H1 (cell line): ENCODE results near the gene CCNE1.

Experiments
- CTCF ChIP-seq, 3 experiments: IDR thresholded peaks; 1 replicate in 2 of 3; 2 replicates in 1 of 3; pipeline versions ENCODE4 v1.5.1 to v1.6.1; 2011; ENCODE audit warnings: low read length in 3 of 3, mild to moderate bottlenecking in 3 of 3, inconsistent platforms in 2 of 3, low read depth in 1 of 3, moderate library complexity in 1 of 3; ENCODE audit not compliant: insufficient read depth in 1 of 3; ENCODE audit errors: control extremely low read depth in 1 of 3
- EP300 ChIP-seq, 2 experiments: IDR thresholded peaks; 1 replicate in 1 of 2; 2 replicates in 1 of 2; pipeline ENCODE4 v1.6.1; 2011 to 2012; ENCODE audit warnings: low read depth in 2 of 2, low read length in 2 of 2, mild to moderate bottlenecking in 2 of 2, borderline replicate concordance in 1 of 2, inconsistent platforms in 1 of 2, moderate library complexity in 1 of 2
- GTF2F1 ChIP-seq: IDR thresholded peaks from 2 replicates; pipeline ENCODE4 v1.6.1; 2012; ENCODE audit warnings: low read depth, low read length, improper control_type of control experiment, borderline replicate concordance
- HDAC2 ChIP-seq, 2 experiments: fragments of 300-600 bp in 1 of 2; sonication (generic) in 1 of 2; IDR thresholded peaks; 2 replicates each; pipeline ENCODE4 v1.6.1; 2011 to 2012; ENCODE audit warnings: low read depth in 2 of 2, low read length in 2 of 2, mild to moderate bottlenecking in 2 of 2, moderate library complexity in 2 of 2, borderline replicate concordance in 1 of 2, inconsistent platforms in 1 of 2
- JUND ChIP-seq: IDR thresholded peaks from 2 replicates; pipeline ENCODE4 v1.6.1; 2011; ENCODE audit warnings: mild to moderate bottlenecking, improper control_type of control experiment, low read length
- MAX ChIP-seq: IDR thresholded peaks from 2 replicates; pipeline ENCODE4 v1.6.1; 2012; ENCODE audit warnings: inconsistent platforms
- PHF8 ChIP-seq: fragments of 200-600 bp; sonication (generic); conservative IDR thresholded peaks from 2 replicates; pipeline ENCODE4 v1.7.1; 2012; ENCODE audit warnings: low read depth, mild to moderate bottlenecking, inconsistent platforms, low read length, moderate library complexity
- POLR2A ChIP-seq, 2 experiments: IDR thresholded peaks; 1 replicate in 1 of 2; 2 replicates in 1 of 2; pipeline ENCODE4 v1.6.1; 2011; ENCODE audit warnings: low read depth in 2 of 2, low read length in 2 of 2, mild to moderate bottlenecking in 2 of 2; ENCODE audit errors: control extremely low read depth in 1 of 2
- RFX5 ChIP-seq: IDR thresholded peaks from 2 replicates; pipeline ENCODE4 v1.6.1; 2011; ENCODE audit warnings: low read depth, low read length, improper control_type of control experiment, borderline replicate concordance
- SP1 ChIP-seq: IDR thresholded peaks from 2 replicates; pipeline ENCODE4 v1.6.1; 2011; ENCODE audit warnings: low read depth, low read length
- TCF12 ChIP-seq: IDR thresholded peaks from 2 replicates; pipeline ENCODE4 v1.6.1; 2011; ENCODE audit warnings: low read depth, mild to moderate bottlenecking, low read length
- ZNF274 ChIP-seq: IDR thresholded peaks from 2 replicates; pipeline ENCODE4 v1.7.0; 2012; ENCODE audit warnings: low read length, borderline replicate concordance; ENCODE audit errors: extremely low read depth

- TF ChIP-seq TCF12 = no peak
- TF ChIP-seq PHF8 = no peak
- no peak for TF ChIP-seq MAX
- TF ChIP-seq EP300 (IDR thresholded peaks at IDR 0.05; ENCODE audit: borderline replicate concordance in 1 of 2, low read depth in 2 of 2, low read length in 2 of 2) = no peak
- TF ChIP-seq RFX5 = no peak
- TF ChIP-seq CTCF (IDR thresholded peaks at IDR 0.05; ENCODE audit: control extremely low read depth in 1 of 3, insufficient read depth in 1 of 3, low read depth in 1 of 3, low read length in 3 of 3) = no peak
- no peak for TF ChIP-seq ZNF274
- no peak for TF ChIP-seq POLR2A (IDR thresholded peaks at IDR 0.05; ENCODE audit: control extremely low read depth in 1 of 2, low read depth in 2 of 2, low read length in 2 of 2)
- no peak for TF ChIP-seq GTF2F1
- no peak for TF ChIP-seq HDAC2 (IDR thresholded peaks at IDR 0.05; ENCODE audit: borderline replicate concordance in 1 of 2, low read depth in 2 of 2, low read length in 2 of 2)
- no peak for TF ChIP-seq JUND
- no peak for TF ChIP-seq SP1
Measured at GRCh38 chr19:29796173-29796573, 15.6 kb upstream of the CCNE1 start.
